Fibroblast of lung (primary cell): ENCODE measurements around the gene OSTC. TPM values are rescaled to one million over a fixed set of nuclear protein-coding genes. Genes with fewer than 3 reads are reported as not detected.

Source experiments
- DNase-seq, 2 donors: peaks; one replicate each; pipeline versions ENCODE4 v3.0.0 to v3.0.0-alpha.2; 2010; ENCODE audit warnings: low read depth in 2 of 2
- H2AFZ ChIP-seq: 2 replicates; pipeline ENCODE4 v1.5.1; 2012; ENCODE audit warnings: low read length, control low read depth, inconsistent platforms
- H3K27ac ChIP-seq: 2 replicates; pipeline ENCODE4 v1.5.1; 2011; ENCODE audit warnings: low read length, control low read depth; ENCODE audit not compliant: insufficient read depth
- H3K27me3 ChIP-seq: 2 replicates; pipeline ENCODE4 v1.5.1; 2011; ENCODE audit warnings: mild to moderate bottlenecking, low read length; ENCODE audit not compliant: control insufficient read depth, insufficient read depth
- H3K36me3 ChIP-seq: 2 replicates; pipeline ENCODE4 v1.5.1; 2011; ENCODE audit warnings: low read length; ENCODE audit not compliant: control insufficient read depth, insufficient read depth
- H3K4me1 ChIP-seq: 2 replicates; pipeline ENCODE4 v1.5.1; 2011; ENCODE audit warnings: low read length; ENCODE audit not compliant: control insufficient read depth, insufficient read depth; ENCODE audit errors: extremely low read depth
- H3K4me2 ChIP-seq: 2 replicates; pipeline ENCODE4 v1.5.1; 2011; ENCODE audit warnings: low read length, control low read depth; ENCODE audit not compliant: insufficient read depth; ENCODE audit errors: extremely low read depth
- H3K4me3 ChIP-seq, 4 experiments: fragments of 200-600 bp in 1 of 4; sonication (generic) in 1 of 4; replicated peaks in 1 of 4; 2 replicates each; pipeline ENCODE4 v1.5.1; 2011 to 2016; ENCODE audit warnings: low read length in 4 of 4, low read depth in 3 of 4, mild to moderate bottlenecking in 3 of 4, control low read depth in 2 of 4, inconsistent platforms in 1 of 4, mixed read lengths in 1 of 4; ENCODE audit not compliant: insufficient read depth in 1 of 4; ENCODE audit errors: control extremely low read depth in 1 of 4
- H3K79me2 ChIP-seq: 2 replicates; pipeline ENCODE4 v1.5.1; 2012; ENCODE audit warnings: mild to moderate bottlenecking, low read length, inconsistent platforms; ENCODE audit not compliant: control insufficient read depth, insufficient read depth
- H3K9ac ChIP-seq: 2 replicates; pipeline ENCODE4 v1.5.1; 2011; ENCODE audit warnings: mild to moderate bottlenecking, low read length, control low read depth; ENCODE audit not compliant: insufficient read depth
- H3K9me3 ChIP-seq: 2 replicates; pipeline ENCODE4 v1.5.1; 2012; ENCODE audit warnings: low read depth, low read length; ENCODE audit not compliant: control insufficient read depth, insufficient read depth
- H4K20me1 ChIP-seq: 2 replicates; pipeline ENCODE4 v1.5.1; 2011; ENCODE audit warnings: low read length; ENCODE audit not compliant: control insufficient read depth, insufficient read depth; ENCODE audit errors: extremely low read depth
- CTCF ChIP-seq, 2 donors: IDR thresholded peaks in 1 of 2; conservative IDR thresholded peaks in 1 of 2; 1 replicate in 1 of 2; 2 replicates in 1 of 2; pipeline ENCODE4 v1.5.1; 2011 to 2012; ENCODE audit warnings: low read length in 2 of 2, control low read depth in 1 of 2, inconsistent platforms in 1 of 2, low read depth in 1 of 2, mild to moderate bottlenecking in 1 of 2
- EZH2 ChIP-seq: IDR thresholded peaks from 2 replicates; pipeline ENCODE4 v1.5.1; 2012; ENCODE audit warnings: low read length, control low read depth, mild to moderate bottlenecking; ENCODE audit errors: missing control alignments
- polyA plus RNA-seq, 2 donors: library from polyadenylated mRNA; depleted of rRNA in 1 of 2; stranded (reverse) in 1 of 2; unstranded in 1 of 2; fragments of >200 nt; gene quantifications; 2 replicates each; pipeline ENCODE4 v1.2.1, GENCODE V29; 2011 to 2012; ENCODE audit warnings: missing spikeins in 1 of 2
- total RNA-seq: library from RNA; depleted of rRNA; stranded (reverse); fragments of >200 nt; gene quantifications from 2 replicates; pipeline ENCODE4 v1.2.1, GENCODE V29; 2014

OSTC gene
- total and polyA plus RNA-seq, 2 donors (not counting 1 experiment from before 2014, with no cell fraction given) = 108 to 312 TPM

DNA sequence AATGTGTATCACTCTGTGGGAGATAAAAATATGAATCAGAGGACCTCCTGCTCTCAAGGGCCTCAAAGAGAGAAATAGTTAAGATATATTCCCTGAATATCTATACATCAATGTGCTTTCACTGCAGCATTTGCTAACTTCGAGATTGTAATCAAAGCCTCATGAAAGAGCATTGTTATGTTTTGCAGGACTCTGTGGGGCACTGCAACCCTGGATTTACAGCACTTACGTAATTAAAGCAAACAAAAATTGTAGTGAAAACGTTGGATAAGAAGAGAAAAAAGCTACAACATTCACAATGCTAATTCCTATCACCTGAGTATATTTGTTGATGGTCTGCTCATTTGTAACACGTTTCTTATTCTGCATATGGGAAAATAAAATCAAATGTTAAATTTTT, 64.5 kb downstream of the OSTC start:
- no peak overlapping the region for H3K4me3 ChIP-seq
- no peaks in the 10 kb centered on the region for H3K79me2 ChIP-seq
- no peak overlapping the region for H3K9ac ChIP-seq
- H3K4me2 ChIP-seq = no peak overlapping the region
- H3K27ac ChIP-seq = no peak overlapping the region
- H4K20me1 ChIP-seq = no peaks in the 10 kb centered on the region
- H3K36me3 ChIP-seq = no peaks in the 10 kb centered on the region
- H3K9me3 ChIP-seq = no peaks in the 10 kb centered on the region
- H3K27me3 ChIP-seq = no peaks in the 10 kb centered on the region
- TF ChIP-seq CTCF (conservative IDR thresholded peaks at IDR 0.05 in 1 of 2, IDR thresholded peaks at IDR 0.05 in 1 of 2; ENCODE audit: low read depth in 1 of 2, low read length in 2 of 2) (no peak), EZH2 (no peak)
- no peaks in the 10 kb centered on the region for H3K4me1 ChIP-seq
- no peak overlapping the region for H2AFZ ChIP-seq
- no peak for DNase-seq

DNA sequence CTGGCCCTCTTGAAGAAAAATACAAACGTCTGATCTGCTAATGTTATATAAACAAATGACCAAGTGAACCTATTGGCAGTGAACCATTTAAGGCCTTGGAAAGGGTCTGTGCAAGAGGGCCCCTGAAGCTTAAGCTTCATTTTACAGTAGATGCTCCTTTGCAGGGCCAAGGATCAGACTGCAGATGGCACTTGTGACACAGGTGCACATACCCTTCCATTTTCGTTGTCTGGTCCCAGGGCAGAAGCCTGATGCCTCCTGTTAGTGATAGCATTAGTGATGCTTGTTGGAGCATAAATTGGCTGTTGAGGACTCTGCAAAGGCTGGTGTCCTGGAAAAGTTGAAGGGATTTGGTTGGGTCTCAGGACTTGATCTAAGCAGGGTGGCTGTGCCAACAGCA, 65.9 kb downstream of the OSTC start:
- DNase-seq = no peak
- no peaks in the 10 kb centered on the region for H3K4me1 ChIP-seq
- no peaks in the 10 kb centered on the region for H3K9me3 ChIP-seq
- H3K36me3 ChIP-seq = no peaks in the 10 kb centered on the region
- H3K4me2 ChIP-seq = no peak overlapping the region
- no peaks in the 10 kb centered on the region for H3K79me2 ChIP-seq
- H3K4me3 ChIP-seq = no peak overlapping the region
- no peak overlapping the region for H3K27ac ChIP-seq
- H4K20me1 ChIP-seq = no peaks in the 10 kb centered on the region
- no peak for TF ChIP-seq CTCF (conservative IDR thresholded peaks at IDR 0.05 in 1 of 2, IDR thresholded peaks at IDR 0.05 in 1 of 2; ENCODE audit: low read depth in 1 of 2, low read length in 2 of 2)
- TF ChIP-seq EZH2 = no peak
- H3K9ac ChIP-seq = no peak overlapping the region
- H3K27me3 ChIP-seq = no peaks in the 10 kb centered on the region
- no peak overlapping the region for H2AFZ ChIP-seq

DNA sequence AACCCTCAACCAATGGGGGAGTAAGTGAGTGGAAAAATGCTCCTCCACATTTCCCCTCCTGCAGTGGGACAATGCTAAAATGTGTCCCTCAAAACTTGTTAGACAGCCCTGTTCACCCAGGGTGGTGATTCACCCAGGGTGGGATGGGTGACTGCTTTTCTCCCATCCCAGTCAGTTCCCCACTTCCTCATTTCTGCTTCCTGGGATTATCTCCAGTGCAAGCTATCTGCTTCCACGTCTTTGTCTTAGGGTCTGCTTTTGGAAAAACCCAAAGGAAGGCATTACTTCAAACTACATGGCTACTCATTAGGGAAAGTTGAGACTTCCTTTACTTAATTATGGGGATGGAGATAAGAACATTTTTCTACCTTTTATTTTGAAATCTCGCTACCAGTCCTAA, 67.0 kb downstream of the OSTC start:
- Histone ChIP-seq H3K4me1 (no peaks in the 10 kb centered on the region), H3K36me3 (no peaks in the 10 kb centered on the region), H3K9ac (no peak overlapping the region), H4K20me1 (no peaks in the 10 kb centered on the region), H2AFZ (no peak overlapping the region), H3K4me3 (no peak overlapping the region), H3K4me2 (no peak overlapping the region), H3K79me2 (no peaks in the 10 kb centered on the region), H3K27ac (no peak overlapping the region), H3K27me3 (no peaks in the 10 kb centered on the region), H3K9me3 (no peaks in the 10 kb centered on the region)
- no peak for DNase-seq
- TF ChIP-seq EZH2 = no peak

Other genes with a start within 250 kb of the OSTC start
- gene RPL34, start 30.0 kb upstream of the OSTC start, total RNA-seq = 625 and 867 TPM in 2 replicates
- gene RPL34, start 30.0 kb upstream of the OSTC start, polyA plus RNA-seq = 1,508 and 1,935 TPM in 2 replicates
- not detected in 2 replicates for gene ETNPPL, start 112.5 kb downstream of the OSTC start, total RNA-seq
- gene ETNPPL, start 112.5 kb downstream of the OSTC start, polyA plus RNA-seq = not detected in 2 replicates